SK-N-MC (cell line): ENCODE results near the gene TPO.

Experiments
- FOXP2 ChIP-seq: optimal IDR thresholded peaks from 2 replicates; pipeline ENCODE3; 2011; ENCODE audit warnings: mild to moderate bottlenecking, moderate library complexity; ENCODE audit not compliant: insufficient read depth; ENCODE audit errors: extremely low read length, control extremely low read depth
- POLR2AphosphoS5 ChIP-seq: IDR thresholded peaks from 2 replicates; pipeline ENCODE4 v1.6.1; 2012; ENCODE audit warnings: mild to moderate bottlenecking, low read depth, low read length, borderline replicate concordance

GRCh38 chr2:1581965-1582625, 168.8 kb downstream of the TPO start:
- TF ChIP-seq POLR2AphosphoS5 (no peak), FOXP2 (no peak)
